AG09319 (cell line): ENCODE measurements around the gene POSTN.
A peak's percentile ranks its signal among the peaks of the same experiment; 100 is the strongest.

Experiments
- DNase-seq: peaks from one replicate; pipeline ENCODE4 v3.0.0-alpha.2; 2010; ENCODE audit warnings: low read depth; ENCODE audit errors: extremely low read depth
- TF ChIP-seq, protein P1 (sequence below): IDR thresholded peaks from 2 replicates; pipeline ENCODE4 v1.5.1; 2011; ENCODE audit warnings: low read depth, mild to moderate bottlenecking, inconsistent platforms, low read length, moderate library complexity

Gene POSTN

DNA sequence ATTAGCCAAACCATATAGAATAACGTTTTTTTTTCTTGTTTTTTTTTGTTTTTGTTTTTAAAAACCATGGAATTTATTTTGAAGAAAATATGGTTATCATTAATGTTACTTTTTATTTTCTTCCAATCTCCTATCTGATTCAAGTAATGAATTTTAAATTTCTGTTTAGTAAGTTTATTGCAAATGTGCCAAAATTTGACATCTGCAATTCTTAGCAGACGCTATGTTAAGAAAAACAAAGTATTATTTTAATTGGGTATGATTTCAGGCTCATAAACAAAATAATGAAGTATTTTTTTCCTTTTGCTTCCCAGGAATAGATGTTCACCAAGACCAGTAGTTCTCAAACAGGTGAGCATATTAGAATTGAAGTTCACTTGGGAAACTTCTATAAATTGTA is 63.1 kb downstream of the POSTN start:
- DNase-seq: no peak
- TF ChIP-seq, protein P1, sequence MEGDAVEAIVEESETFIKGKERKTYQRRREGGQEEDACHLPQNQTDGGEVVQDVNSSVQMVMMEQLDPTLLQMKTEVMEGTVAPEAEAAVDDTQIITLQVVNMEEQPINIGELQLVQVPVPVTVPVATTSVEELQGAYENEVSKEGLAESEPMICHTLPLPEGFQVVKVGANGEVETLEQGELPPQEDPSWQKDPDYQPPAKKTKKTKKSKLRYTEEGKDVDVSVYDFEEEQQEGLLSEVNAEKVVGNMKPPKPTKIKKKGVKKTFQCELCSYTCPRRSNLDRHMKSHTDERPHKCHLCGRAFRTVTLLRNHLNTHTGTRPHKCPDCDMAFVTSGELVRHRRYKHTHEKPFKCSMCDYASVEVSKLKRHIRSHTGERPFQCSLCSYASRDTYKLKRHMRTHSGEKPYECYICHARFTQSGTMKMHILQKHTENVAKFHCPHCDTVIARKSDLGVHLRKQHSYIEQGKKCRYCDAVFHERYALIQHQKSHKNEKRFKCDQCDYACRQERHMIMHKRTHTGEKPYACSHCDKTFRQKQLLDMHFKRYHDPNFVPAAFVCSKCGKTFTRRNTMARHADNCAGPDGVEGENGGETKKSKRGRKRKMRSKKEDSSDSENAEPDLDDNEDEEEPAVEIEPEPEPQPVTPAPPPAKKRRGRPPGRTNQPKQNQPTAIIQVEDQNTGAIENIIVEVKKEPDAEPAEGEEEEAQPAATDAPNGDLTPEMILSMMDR: no peak

DNA sequence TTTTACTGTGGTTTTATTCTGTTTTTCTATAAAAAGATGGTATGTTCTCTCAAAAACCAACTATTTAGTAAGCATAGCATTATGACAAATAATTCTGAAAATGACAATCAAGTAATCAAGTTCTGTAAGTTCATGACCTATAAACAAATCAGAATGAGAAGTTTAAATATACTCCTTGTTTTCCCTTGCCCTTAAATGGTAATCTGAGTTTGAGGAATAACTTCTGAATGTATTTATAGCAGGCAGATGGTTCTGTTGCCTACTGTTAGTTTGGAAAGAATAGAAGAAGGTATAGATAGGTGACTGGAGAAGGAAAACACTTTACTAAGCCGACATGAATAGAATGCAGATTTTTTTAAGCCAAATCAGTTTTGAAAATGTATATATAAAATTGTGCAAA is 63.9 kb downstream of the POSTN start:
- peak; percentile 1 for DNase-seq
- TF ChIP-seq, protein P1: no peak

DNA sequence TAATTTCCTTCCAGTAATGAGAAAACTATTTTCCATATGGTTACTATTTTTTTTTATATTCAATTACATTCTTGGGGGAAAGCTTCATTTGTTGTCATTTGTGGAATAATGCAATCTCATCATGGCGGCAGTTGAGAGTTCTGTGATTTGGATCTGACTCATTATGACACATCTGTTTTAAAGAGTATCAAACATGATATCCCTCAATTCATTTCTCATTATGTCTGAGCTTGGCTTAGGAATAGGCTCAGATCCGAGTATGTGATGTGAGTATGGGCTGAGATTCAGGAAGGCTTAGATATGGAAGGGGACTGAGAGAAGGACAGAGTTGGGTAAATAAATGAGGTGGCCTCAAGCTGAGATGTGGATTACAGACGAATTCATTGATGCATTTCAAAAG is 64.4 kb downstream of the POSTN start:
- TF ChIP-seq, protein P1: no peak
- DNase-seq: peak; percentile 56

DNA sequence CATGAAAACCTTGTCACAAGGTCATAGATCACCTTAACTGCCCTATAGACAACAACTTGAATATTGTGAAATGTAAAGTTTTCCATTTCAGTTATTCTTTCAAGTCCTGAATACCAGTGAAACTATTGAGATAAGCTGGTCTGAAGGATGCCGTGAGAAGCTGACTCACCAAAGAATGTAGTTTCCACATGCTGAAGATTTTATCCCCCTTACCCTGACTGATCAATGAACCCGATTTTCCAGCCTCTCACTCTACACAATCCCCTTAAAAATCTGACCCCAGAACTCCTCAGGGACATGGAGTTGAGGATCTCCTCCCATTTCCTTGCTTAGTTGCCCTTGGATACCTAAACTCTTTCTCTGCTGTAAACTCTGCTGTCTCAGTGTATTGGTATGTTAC is 67.5 kb downstream of the POSTN start:
- DNase-seq: peak; percentile 19
- TF ChIP-seq, protein P1: no peak

DNA sequence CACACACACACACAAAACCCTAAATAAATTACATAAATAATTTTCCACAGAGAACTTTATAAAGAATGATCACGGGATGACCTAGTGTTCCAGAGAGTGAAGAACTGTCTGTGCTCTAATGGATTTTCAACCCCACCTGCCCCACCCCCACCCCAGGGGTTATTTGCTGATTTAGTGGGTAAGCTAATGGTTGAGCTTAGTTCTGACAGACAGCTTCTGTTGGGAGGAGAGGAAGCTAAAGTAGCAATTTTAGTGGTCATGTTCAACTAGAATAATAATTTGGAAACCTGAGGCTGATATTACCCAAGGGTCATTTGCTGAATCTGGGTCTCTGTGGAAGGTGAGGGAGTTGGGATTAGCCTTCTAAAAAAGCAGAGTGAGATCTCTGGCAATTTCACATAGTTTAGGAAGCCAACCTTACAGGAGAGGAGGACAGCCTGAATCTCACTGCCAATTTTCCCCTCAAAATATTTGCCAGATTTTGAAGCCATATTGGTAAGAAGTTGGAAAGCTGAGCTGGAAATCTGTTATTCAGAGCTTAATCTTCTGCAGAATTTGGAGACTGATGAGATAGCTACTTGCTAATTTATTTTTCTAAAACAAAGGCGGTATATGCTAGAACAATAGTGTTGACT is 68.7 kb downstream of the POSTN start:
- DNase-seq: no peak
- TF ChIP-seq, protein P1: no peak

DNA sequence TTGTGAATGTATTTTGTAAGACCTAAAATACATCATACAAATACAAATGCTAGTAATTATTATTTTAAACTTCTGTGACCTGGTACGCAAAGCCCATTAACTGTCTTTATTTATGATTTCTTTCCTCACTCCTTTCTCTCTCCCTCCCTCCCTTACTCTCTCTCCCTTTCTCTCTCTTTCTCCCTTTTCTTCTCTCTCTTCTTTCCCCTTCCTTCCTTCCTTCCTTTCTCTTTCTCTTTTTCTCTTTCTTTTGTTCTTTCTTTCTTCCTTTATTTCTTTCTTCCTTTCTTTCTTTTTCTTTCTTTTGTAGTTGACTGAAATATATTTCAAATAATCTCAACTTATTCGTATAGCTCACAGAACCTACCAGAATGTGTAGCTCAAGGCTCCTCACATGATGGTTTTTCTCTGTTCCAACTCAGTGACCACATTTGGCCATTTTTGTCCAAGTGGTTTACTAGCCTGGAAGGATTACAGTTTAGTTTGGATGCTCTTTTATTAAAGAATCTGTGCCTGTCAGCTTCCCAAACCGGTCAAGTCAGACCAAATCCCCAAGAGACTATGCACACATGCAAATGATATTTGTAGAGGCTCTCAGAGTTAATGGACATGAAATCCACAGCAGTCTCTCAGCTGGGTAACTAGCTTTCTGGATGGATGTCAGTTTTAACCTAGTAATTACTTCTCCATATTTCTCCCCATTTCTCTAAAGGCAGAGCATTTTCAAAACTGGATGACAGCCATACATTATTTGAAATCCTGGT is 71.7 kb downstream of the POSTN start:
- peak; percentile 82 for DNase-seq

DNA sequence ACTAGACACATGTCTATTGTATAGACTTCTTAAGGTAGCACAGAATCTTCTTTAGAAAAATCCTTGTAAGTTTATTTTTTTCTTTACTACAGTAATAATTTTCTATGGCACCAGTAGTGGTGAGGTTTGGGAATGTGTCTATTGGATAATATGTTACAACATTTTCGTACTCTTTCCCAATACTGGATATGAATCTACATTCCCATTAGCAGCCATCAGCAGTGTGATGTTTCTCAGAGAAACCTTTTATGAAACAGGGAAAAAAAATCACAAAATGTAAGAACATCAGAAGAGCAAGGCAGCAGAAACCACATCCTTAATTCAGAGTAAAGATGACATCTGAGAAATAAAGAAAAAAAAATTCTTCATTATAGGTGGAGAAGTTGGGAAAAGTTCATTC is 83.3 kb downstream of the POSTN start:
- TF ChIP-seq, protein P1: no peak

More for the DNA sequence above, 71.7 kb downstream of the POSTN start:
- TF ChIP-seq, protein P1: no peak

More for the DNA sequence above, 83.3 kb downstream of the POSTN start:
- no peak for DNase-seq
